Stimulated activated CD4-positive, alpha-beta T cell treated with anti-CD3 and anti-CD28 coated beads, Interleukin-2, amount 100 ng/mL, for 4 hours (primary cell): ENCODE results near the gene MRPL9.

Experiments
- DNase-seq: peaks from one replicate; pipeline ENCODE4 v3.0.0-alpha.2; 2020; ENCODE audit warnings: low read depth

The MRPL9 gene

DNA sequence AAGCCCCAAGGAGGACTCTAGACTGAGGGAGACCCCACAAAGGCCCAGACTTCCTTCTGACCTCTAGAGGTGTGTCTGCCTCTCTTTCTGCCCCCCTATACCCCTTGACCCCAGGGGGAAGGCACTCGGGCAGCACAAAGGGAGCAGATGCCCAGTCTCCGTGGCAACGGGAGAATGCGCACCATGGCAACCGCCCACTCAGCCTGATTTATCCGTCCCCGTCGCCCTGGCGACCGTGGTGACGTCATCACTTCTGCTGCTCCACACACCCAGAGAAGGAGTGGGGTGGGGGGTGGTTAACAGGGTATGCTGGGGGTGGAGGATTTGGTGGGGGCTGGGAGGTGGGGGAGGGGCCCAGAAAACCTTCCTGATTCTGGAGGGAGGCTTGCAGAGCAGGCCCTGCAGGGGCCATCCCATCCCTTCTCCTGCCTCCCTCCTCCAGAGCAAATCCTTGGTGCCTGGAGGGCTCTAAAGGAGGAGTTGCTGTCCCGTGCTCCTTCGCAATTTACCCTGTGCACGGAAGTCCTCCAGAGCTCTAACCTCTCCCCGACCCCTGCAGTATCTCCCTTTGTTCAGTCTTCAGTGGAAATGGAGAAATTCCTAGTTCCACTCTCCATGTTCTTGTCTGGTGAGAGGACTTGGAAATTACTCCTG, 53.0 kb downstream of the MRPL9 start:
- DNase-seq = peak; percentile 26
